ENCODE results near the gene LRRC8A. TPM values are rescaled to one million over a fixed set of nuclear protein-coding genes. Genes with fewer than 3 reads are reported as not detected.

The LRRC8A gene
- total and polyA plus RNA-seq, 2 experiments from 2014 or later = 37.3 to 80.5 TPM

GRCh38 chr9:128885798-128886197, 3.9 kb downstream of the LRRC8A start:
- Mint-ChIP-seq H3K36me3 (ENCODE audit: low read depth) (peaks cover 65% of the 10 kb centered on the region), H3K27ac (peak overlapping the region; percentile 93), H3K4me3 (no peak overlapping the region), H3K27me3 (ENCODE audit: insufficient read depth, low read depth, poor library complexity) (peaks cover 29% of the 10 kb centered on the region), H3K9me3 (no peaks in the 10 kb centered on the region), H3K4me1 (peaks cover 64% of the 10 kb centered on the region)
- Histone ChIP-seq H3K4me1 (ENCODE audit: insufficient read depth) (peaks cover 23% of the 10 kb centered on the region), H3K79me2 (replicated peaks; ENCODE audit: insufficient read depth) (peaks cover 94% of the 10 kb centered on the region), H3K9me2 (ENCODE audit: insufficient read depth) (no peaks in the 10 kb centered on the region), H2AFZ (no peak overlapping the region), H3K4me2 (no peak overlapping the region), H3K36me3 (ENCODE audit: insufficient read depth) (no peaks in the 10 kb centered on the region; the same call in 1 of the 2 replicates), H4K20me1 (replicated peaks; ENCODE audit: insufficient read depth) (peaks cover 12% of the 10 kb centered on the region), H3F3A (replicated peaks; ENCODE audit: low read depth) (peaks cover 36% of the 10 kb centered on the region), H3K27ac (ENCODE audit: low read depth) (peak overlapping the region; percentile 45; the same call in 1 of the 2 replicates), H3K4me3 (no peak overlapping the region), H3K27me3 (ENCODE audit: insufficient read depth) (no peaks in the 10 kb centered on the region)
- TF ChIP-seq, protein P1, sequence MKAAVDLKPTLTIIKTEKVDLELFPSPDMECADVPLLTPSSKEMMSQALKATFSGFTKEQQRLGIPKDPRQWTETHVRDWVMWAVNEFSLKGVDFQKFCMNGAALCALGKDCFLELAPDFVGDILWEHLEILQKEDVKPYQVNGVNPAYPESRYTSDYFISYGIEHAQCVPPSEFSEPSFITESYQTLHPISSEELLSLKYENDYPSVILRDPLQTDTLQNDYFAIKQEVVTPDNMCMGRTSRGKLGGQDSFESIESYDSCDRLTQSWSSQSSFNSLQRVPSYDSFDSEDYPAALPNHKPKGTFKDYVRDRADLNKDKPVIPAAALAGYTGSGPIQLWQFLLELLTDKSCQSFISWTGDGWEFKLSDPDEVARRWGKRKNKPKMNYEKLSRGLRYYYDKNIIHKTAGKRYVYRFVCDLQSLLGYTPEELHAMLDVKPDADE (IDR thresholded peaks at IDR 0.05) = no peak
- TF ChIP-seq POLR2AphosphoS5 (IDR thresholded peaks at IDR 0.05; ENCODE audit: low read depth) (no peak), ZNF331 (CRISPR knock-in tag; IDR thresholded peaks at IDR 0.05; ENCODE audit: low read depth) (no peak), EZH2 (IDR thresholded peaks at IDR 0.05; ENCODE audit: low read depth, unreplicated experiment) (no peak), JUNB (IDR thresholded peaks at IDR 0.05; ENCODE audit: unreplicated experiment) (no peak), ZNF462 (CRISPR knock-in tag; IDR thresholded peaks at IDR 0.05) (no peak)
- ATAC-seq (no peak), DNase-seq (ENCODE audit: low spot score) (no peak)
